Gastroesophageal sphincter (tissue), 4 donors: ENCODE measurements around the gene PLCB4. TPM values are rescaled to one million over a fixed set of nuclear protein-coding genes. Genes with fewer than 3 reads are reported as not detected.

Experiments used
- ATAC-seq: fragments of 150-250 bp; one replicate; pipeline ENCODE4 v1.9.1; 2016; ENCODE audit warnings: mild to moderate bottlenecking, moderate library complexity
- H3K27ac ChIP-seq, 4 donors: fragments of 200-600 bp; sonication (generic) in 3 of 4; 1 replicate in 3 of 4; 2 replicates in 1 of 4; pipeline ENCODE4 v1.5.1; 2016 to 2019
- H3K27me3 ChIP-seq: fragments of 200-600 bp; sonication (generic); one replicate; pipeline ENCODE4 v1.5.1; 2019
- H3K36me3 ChIP-seq, 2 donors: fragments of 200-600 bp; sonication (generic); one replicate each; pipeline ENCODE4 v1.5.1; 2019; ENCODE audit warnings: control low read depth in 1 of 2
- H3K4me1 ChIP-seq, 3 donors: fragments of 200-600 bp; sonication (generic); 1 replicate in 2 of 3; 2 replicates in 1 of 3; pipeline ENCODE4 v1.5.1; 2016 to 2019; ENCODE audit warnings: control low read depth in 2 of 3
- H3K4me3 ChIP-seq, 2 donors: fragments of 200-600 bp; sonication (generic); one replicate each; pipeline ENCODE4 v1.5.1; 2019; ENCODE audit warnings: mild to moderate bottlenecking in 1 of 2, moderate library complexity in 1 of 2
- H3K9me3 ChIP-seq, 3 donors: fragments of 200-600 bp; sonication (generic); one replicate each; pipeline ENCODE4 v1.5.1; 2017 to 2019; ENCODE audit warnings: control low read depth in 2 of 3
- CTCF ChIP-seq, 4 experiments: fragments of 200-600 bp in 2 of 4; fragments of 450-650 bp in 2 of 4; sonication (generic) in 1 of 4; IDR thresholded peaks; one replicate each; pipeline ENCODE4 v1.5.1; 2017 to 2019; ENCODE audit warnings: antibody characterized with exemption in 4 of 4, mild to moderate bottlenecking in 2 of 4, moderate library complexity in 2 of 4
- EP300 ChIP-seq: sonication (generic); formaldehyde crosslinking; IDR thresholded peaks from one replicate; pipeline ENCODE4 v1.6.1; 2017; ENCODE audit warnings: antibody characterized with exemption, mild to moderate bottlenecking
- POLR2A ChIP-seq, 2 donors: fragments of 450-650 bp; IDR thresholded peaks; one replicate each; pipeline ENCODE4 v1.6.1; 2017; ENCODE audit warnings: antibody characterized with exemption in 2 of 2, mild to moderate bottlenecking in 2 of 2, moderate library complexity in 1 of 2
- POLR2AphosphoS5 ChIP-seq: sonication (generic); formaldehyde crosslinking; IDR thresholded peaks from one replicate; pipeline ENCODE4 v1.6.1; 2017; ENCODE audit warnings: antibody characterized with exemption
- WGBS, 2 donors: methylation state at CpG; one replicate each; pipeline ENCODE4 v1.1.5; 2018; ENCODE audit warnings: low coverage in 1 of 2; 5-methylcytosine and 5-hydroxymethylcytosine counted together
- total RNA-seq, 4 donors: library from RNA; depleted of rRNA; stranded (reverse); fragments of >200 nt; gene quantifications; one replicate each; pipeline ENCODE4 v1.1.0, GENCODE V29; 2016

Gene PLCB4
- total RNA-seq, 4 donors from 2014 or later, result 21.9 to 109 (median 59.1) TPM

GRCh38 chr20:9460518-9460917 lies 391.6 kb downstream of the PLCB4 start:
- TF ChIP-seq CTCF (IDR thresholded peaks at IDR 0.05) (no peak), EP300 (no peak), POLR2AphosphoS5 (no peak)
- no peak for ATAC-seq
- 54 to 78% methylated on average over 2 of the region's 2 CpGs for WGBS, 2 donors

GRCh38 chr20:9467995-9468394 lies 399.1 kb downstream of the PLCB4 start:
- Histone ChIP-seq H3K4me3 (no peak overlapping the region), H3K4me1 (no peaks in the 10 kb centered on the region), H3K9me3 (peaks cover 0 to 5% (median 0%) of the 10 kb centered on the region in 3 donors), H3K27ac (no peak overlapping the region), H3K36me3 (peaks cover 0 to 13% of the 10 kb centered on the region in 2 donors), H3K27me3 (no peaks in the 10 kb centered on the region)
- no peak for TF ChIP-seq POLR2AphosphoS5
- no peak for TF ChIP-seq POLR2A (IDR thresholded peaks at IDR 0.05)
- TF ChIP-seq CTCF (IDR thresholded peaks at IDR 0.05), result peak in 1 of 4 experiments; percentile 43
- WGBS, 2 donors, result 42 to 44% methylated on average over 3 of the region's 3 CpGs
- no peak for ATAC-seq

More at GRCh38 chr20:9460518-9460917, 391.6 kb downstream of the PLCB4 start:
- H3K4me3 ChIP-seq, result no peak overlapping the region
- peaks cover 0 to 6% (median 0%) of the 10 kb centered on the region in 3 donors for H3K4me1 ChIP-seq
- no peak overlapping the region for H3K27ac ChIP-seq
- no peaks in the 10 kb centered on the region for H3K9me3 ChIP-seq
- peaks cover 0 to 63% of the 10 kb centered on the region in 2 donors for H3K36me3 ChIP-seq
- no peaks in the 10 kb centered on the region for H3K27me3 ChIP-seq

- WGBS, 2 donors, result 20 to 35% methylated on average over 1 to 2 of the region's 2 CpGs
- H3K9me3 ChIP-seq, result no peaks in the 10 kb centered on the region
- H3K4me1 ChIP-seq, result no peaks in the 10 kb centered on the region
- ATAC-seq, result no peak
- TF ChIP-seq EP300 (no peak), POLR2AphosphoS5 (no peak), POLR2A (IDR thresholded peaks at IDR 0.05) (no peak), CTCF (IDR thresholded peaks at IDR 0.05) (no peak)
- peaks cover 0 to 27% of the 10 kb centered on the region in 2 donors for H3K36me3 ChIP-seq
- H3K27ac ChIP-seq, result no peak overlapping the region
- no peak overlapping the region for H3K4me3 ChIP-seq
- no peaks in the 10 kb centered on the region for H3K27me3 ChIP-seq
Observed at GRCh38 chr20:9474835-9475415, 406.0 kb downstream of the PLCB4 start.

GRCh38 chr20:9475456-9475855 lies 406.6 kb downstream of the PLCB4 start:
- Histone ChIP-seq H3K27me3 (no peaks in the 10 kb centered on the region), H3K36me3 (peaks cover 0 to 24% of the 10 kb centered on the region in 2 donors), H3K4me1 (no peaks in the 10 kb centered on the region), H3K27ac (no peak overlapping the region), H3K9me3 (no peaks in the 10 kb centered on the region), H3K4me3 (no peak overlapping the region)
- TF ChIP-seq POLR2AphosphoS5 (no peak), POLR2A (IDR thresholded peaks at IDR 0.05) (no peak), CTCF (IDR thresholded peaks at IDR 0.05) (no peak), EP300 (no peak)
- no peak for ATAC-seq

- H3K27ac ChIP-seq, result no peak overlapping the region
- H3K27me3 ChIP-seq, result no peaks in the 10 kb centered on the region
- WGBS, 2 donors, result 75% methylated on average over 4 of the region's 4 CpGs
- no peaks in the 10 kb centered on the region for H3K9me3 ChIP-seq
- no peaks in the 10 kb centered on the region for H3K4me1 ChIP-seq
- no peak for ATAC-seq
- TF ChIP-seq EP300 (no peak), POLR2AphosphoS5 (no peak), CTCF (IDR thresholded peaks at IDR 0.05) (no peak), POLR2A (IDR thresholded peaks at IDR 0.05) (no peak)
- H3K4me3 ChIP-seq, result no peak overlapping the region
- H3K36me3 ChIP-seq, result peaks cover 0 to 24% of the 10 kb centered on the region in 2 donors
Observed at GRCh38 chr20:9476174-9476573, 407.3 kb downstream of the PLCB4 start.
